Stimulated activated CD4-positive, alpha-beta T cell treated with anti-CD3 and anti-CD28 coated beads, Interleukin-4, amount 100 ng/mL, for 1 hour (primary cell): ENCODE results near the gene CCNF.
"Not testable (repeated sequence)": the region's sequence is repeated elsewhere in the genome, so short reads cannot be mapped to it uniquely, and the experiment has no call there.

Experiments
- DNase-seq: peaks from one replicate; pipeline ENCODE4 v3.0.0-alpha.2; 2020

Gene CCNF

GRCh38 chr16:2429034-2429770 is at the start of gene CCNF:
Gene CCNF, plus strand, starts transcription at chr16:2429447. Its CDS starts 35 bp downstream, at chr16:2429482.
- peak; percentile 98 for DNase-seq

- no peak for DNase-seq
Measured at GRCh38 chr16:2383501-2383900, 45.7 kb upstream of the CCNF start.

- no peak for DNase-seq
Measured at GRCh38 chr16:2384426-2384825, 44.8 kb upstream of the CCNF start.

GRCh38 chr16:2385190-2385836 is 43.9 kb upstream of the CCNF start:
- DNase-seq: no peak

GRCh38 chr16:2385982-2386381 is 43.3 kb upstream of the CCNF start:
- DNase-seq: not testable (repeated sequence)

- DNase-seq: no peak
Measured at GRCh38 chr16:2386990-2387389, 42.3 kb upstream of the CCNF start.

GRCh38 chr16:2388139-2388874 is 40.9 kb upstream of the CCNF start:
- DNase-seq: no peak

- no peak for DNase-seq
Measured at GRCh38 chr16:2388875-2389433, 40.3 kb upstream of the CCNF start.

GRCh38 chr16:2392025-2392424 is 37.2 kb upstream of the CCNF start:
- DNase-seq: no peak

- DNase-seq: no peak
Measured at GRCh38 chr16:2398520-2398919, 30.7 kb upstream of the CCNF start.

- DNase-seq: no peak
Measured at GRCh38 chr16:2404099-2404498, 25.1 kb upstream of the CCNF start.

- DNase-seq: no peak
Measured at GRCh38 chr16:2415085-2415484, 14.2 kb upstream of the CCNF start.

GRCh38 chr16:2420035-2420434 is 9.2 kb upstream of the CCNF start:
- no peak for DNase-seq

GRCh38 chr16:2422123-2422867 is 7.0 kb upstream of the CCNF start:
- DNase-seq: no peak

- no peak for DNase-seq
Measured at GRCh38 chr16:2424061-2425007, 4.9 kb upstream of the CCNF start.

GRCh38 chr16:2425008-2425518 is 4.2 kb upstream of the CCNF start:
- DNase-seq: no peak

- no peak for DNase-seq
Measured at GRCh38 chr16:2425825-2426430, 3.3 kb upstream of the CCNF start.

- no peak for DNase-seq
Measured at GRCh38 chr16:2426941-2427361, 2.3 kb upstream of the CCNF start.

- no peak for DNase-seq
Measured at GRCh38 chr16:2427526-2427925, 1.7 kb upstream of the CCNF start.

- DNase-seq: no peak
Measured at GRCh38 chr16:2428051-2428783, 1.0 kb upstream of the CCNF start.

- no peak for DNase-seq
Measured at GRCh38 chr16:2428784-2429033, 538 bp upstream of the CCNF start.
